Endothelial cell of umbilical vein (primary cell): ENCODE measurements around the gene SYNPR. TPM values are rescaled to one million over a fixed set of nuclear protein-coding genes. Genes with fewer than 3 reads are reported as not detected.

Experiments
- BruUV-seq: library from RNA; stranded (reverse); fragments of 400-500 nt; replicated peaks from 2 replicates; lab custom pipeline; 2021; lab: Mats Ljungman, UMichigan
- CTCF ChIA-PET: fragments of 300-600, 350-600 bp; sonication (Branson Sonifier 250); formaldehyde crosslinking; loops from one replicate; lab custom pipeline; 2021; ENCODE audit warnings: antibody characterized with exemption, inconsistent platforms; lab: Charles Lee
- POLR2A ChIA-PET: fragments of 300-600, 350-600 bp; sonication (Branson Sonifier 250); formaldehyde crosslinking; loops from one replicate; lab custom pipeline; 2021; ENCODE audit warnings: antibody characterized with exemption, inconsistent platforms; lab: Charles Lee
- DNase-seq: peaks from one replicate; pipeline ENCODE4 v3.0.0-alpha.2; 2011; ENCODE audit warnings: low read depth, low spot score
- FAIRE-seq: peaks from 2 replicates; lab custom pipeline; 2011; peaks lifted over from hg19 to GRCh38; lab: Jason Lieb, UNC
- H2AFZ ChIP-seq: 2 replicates; pipeline ENCODE4 v1.6.0; 2012; ENCODE audit warnings: low read depth, low read length, control low read depth, inconsistent platforms
- H3K27ac ChIP-seq: 2 replicates; pipeline ENCODE4 v1.5.1; 2011; ENCODE audit warnings: low read depth, mild to moderate bottlenecking, control low read depth, low read length, moderate library complexity; ENCODE audit not compliant: insufficient read depth
- H3K27me3 ChIP-seq, 2 experiments: 2 replicates each; pipeline versions ENCODE4 v1.6.0 to v1.6.1; 2011; ENCODE audit warnings: low read length in 2 of 2, mixed read lengths in 1 of 2; ENCODE audit not compliant: control insufficient read depth in 2 of 2, insufficient read depth in 2 of 2
- H3K36me3 ChIP-seq, 2 experiments: 2 replicates in 1 of 2; 3 replicates in 1 of 2; pipeline ENCODE4 v1.5.1; 2011; ENCODE audit warnings: low read length in 2 of 2, mild to moderate bottlenecking in 1 of 2, moderate library complexity in 1 of 2; ENCODE audit not compliant: control insufficient read depth in 2 of 2, insufficient read depth in 2 of 2; ENCODE audit errors: extremely low read depth in 1 of 2
- H3K4me1 ChIP-seq: 3 replicates; pipeline ENCODE4 v1.5.1; 2011; ENCODE audit warnings: mild to moderate bottlenecking, low read length; ENCODE audit not compliant: control insufficient read depth, insufficient read depth; ENCODE audit errors: extremely low read depth
- H3K4me2 ChIP-seq: 2 replicates; pipeline ENCODE4 v1.6.1; 2011; ENCODE audit warnings: low read length, control low read depth, mixed read lengths; ENCODE audit not compliant: insufficient read depth
- H3K4me3 ChIP-seq, 3 experiments: fragments of 200-600 bp in 1 of 3; sonication (generic), shearing (Covaris generic) in 1 of 3; replicated peaks in 1 of 3; 2 replicates each; pipeline ENCODE4 v1.5.1; 2011 to 2016; ENCODE audit warnings: control low read depth in 3 of 3, low read length in 3 of 3, mild to moderate bottlenecking in 2 of 3, inconsistent platforms in 1 of 3, low read depth in 1 of 3, moderate library complexity in 1 of 3; ENCODE audit not compliant: insufficient read depth in 1 of 3
- H3K79me2 ChIP-seq: 2 replicates; pipeline ENCODE4 v1.6.0; 2012; ENCODE audit warnings: low read length, inconsistent platforms; ENCODE audit not compliant: control insufficient read depth, insufficient read depth
- H3K9ac ChIP-seq: replicated peaks from 2 replicates; pipeline ENCODE3; 2011; ENCODE audit warnings: low read length, control low read depth; ENCODE audit not compliant: insufficient read depth; ENCODE audit errors: extremely low read depth
- H3K9me1 ChIP-seq: replicated peaks from 3 replicates; pipeline ENCODE4 v1.6.0; 2011; ENCODE audit warnings: mild to moderate bottlenecking, low read length; ENCODE audit not compliant: control insufficient read depth, insufficient read depth; ENCODE audit errors: extremely low read depth
- H3K9me3 ChIP-seq: replicated peaks from 2 replicates; pipeline ENCODE4 v1.5.1; 2012; ENCODE audit warnings: low read length, inconsistent platforms; ENCODE audit not compliant: control insufficient read depth, insufficient read depth
- H4K20me1 ChIP-seq: replicated peaks from 2 replicates; pipeline ENCODE3; 2011; ENCODE audit warnings: mild to moderate bottlenecking, low read length; ENCODE audit not compliant: control insufficient read depth, insufficient read depth; ENCODE audit errors: extremely low read depth
- CTCF ChIP-seq, 2 donors: IDR thresholded peaks; 1 replicate in 1 of 2; 2 replicates in 1 of 2; pipeline ENCODE4 v1.5.1; 2011; ENCODE audit warnings: low read length in 2 of 2, mild to moderate bottlenecking in 2 of 2, moderate library complexity in 2 of 2, control low read depth in 1 of 2, inconsistent platforms in 1 of 2, low read depth in 1 of 2; ENCODE audit not compliant: insufficient read depth in 1 of 2; ENCODE audit errors: extremely low read depth in 1 of 2
- EZH2 ChIP-seq: IDR thresholded peaks from 2 replicates; pipeline ENCODE4 v1.6.1; 2012; ENCODE audit warnings: borderline replicate concordance, low read depth, mild to moderate bottlenecking, moderate library complexity, low read length, inconsistent platforms; ENCODE audit not compliant: severe bottlenecking
- FOS ChIP-seq: IDR thresholded peaks from 2 replicates; pipeline ENCODE4 v1.6.1; 2011; ENCODE audit warnings: mild to moderate bottlenecking, low read length, moderate library complexity, borderline replicate concordance; ENCODE audit not compliant: insufficient read depth
- GATA2 ChIP-seq: IDR thresholded peaks from 2 replicates; pipeline ENCODE4 v1.7.0; 2011; ENCODE audit warnings: low read depth, mild to moderate bottlenecking, moderate library complexity, mixed read lengths, low read length; ENCODE audit not compliant: insufficient read length, insufficient read depth
- JUN ChIP-seq: IDR thresholded peaks from 2 replicates; pipeline ENCODE4 v1.6.1; 2011; ENCODE audit warnings: borderline replicate concordance, low read depth; ENCODE audit not compliant: insufficient read length, insufficient read depth
- MAX ChIP-seq: IDR thresholded peaks from 2 replicates; pipeline ENCODE4 v1.6.1; 2011; ENCODE audit not compliant: insufficient read depth, insufficient read length
- MYC ChIP-seq: IDR thresholded peaks from one replicate; pipeline ENCODE4 v1.6.1; 2011; ENCODE audit warnings: mild to moderate bottlenecking, low read depth, low read length
- POLR2A ChIP-seq: IDR thresholded peaks from 2 replicates; pipeline ENCODE4 v1.6.1; 2012; ENCODE audit warnings: low read depth, mild to moderate bottlenecking, control low read depth, low read length
- POLR2AphosphoS5 ChIP-seq: IDR thresholded peaks from 2 replicates; pipeline ENCODE4 v1.6.1; 2012; ENCODE audit warnings: low read depth, mild to moderate bottlenecking, control low read depth, low read length, moderate library complexity; ENCODE audit not compliant: insufficient read depth
- dilution Hi-C: fragments of 300-500 bp; cut with MboI; formaldehyde crosslinking; loops from one replicate; pipeline ENCODE4 v1.15.0; 2019; ENCODE audit warnings: low sequenced_read_pairs; ENCODE audit not compliant: extremely low pct_ligation_motif_present
- intact Hi-C: fragments of 100-400 bp; cut with micrococcal nuclease; formaldehyde crosslinking; loops from one replicate; pipeline ENCODE4 v1.10.0; 2022
- polyA plus RNA-seq, 4 experiments: library from polyadenylated mRNA; depleted of rRNA in 3 of 4; stranded (reverse) in 3 of 4; unstranded in 1 of 4; fragments of >200 nt; gene quantifications; 2 replicates each; pipeline versions ENCODE4 v1.2.1 to v1.2.3, GENCODE V29; 2011 to 2012; ENCODE audit warnings: missing spikeins in 1 of 4
- total RNA-seq: library from RNA; stranded (reverse); gene quantifications from 2 replicates; pipeline ENCODE4 v1.2.3, GENCODE V29; 2021

The SYNPR gene
- total and polyA plus RNA-seq, 2 donors (not counting 3 experiments of a cell fraction or from before 2014, with no cell fraction given) = not detected

DNA sequence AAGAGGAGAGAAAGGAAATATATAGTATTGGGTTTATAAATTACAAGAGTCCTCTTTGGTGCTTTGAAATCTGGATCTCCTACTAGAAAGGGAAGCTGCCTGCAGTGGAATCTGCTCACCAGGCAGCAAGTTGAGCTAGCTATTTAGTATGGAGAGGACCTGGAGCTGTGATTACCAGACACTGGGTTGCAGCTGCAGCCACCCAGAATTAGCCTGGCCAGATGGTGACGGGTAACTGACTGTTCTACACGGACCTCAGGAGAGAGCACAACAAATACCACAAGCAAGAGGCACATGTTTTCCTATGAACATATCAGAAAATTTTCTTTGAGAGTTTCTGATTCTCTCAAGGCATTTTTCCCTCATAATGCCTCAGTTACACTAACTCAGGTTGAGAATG lies 46.5 kb downstream of the SYNPR start:
- Histone ChIP-seq H3K4me3 (no peak overlapping the region), H3K79me2 (no peaks in the 10 kb centered on the region), H3K9me3 (no peaks in the 10 kb centered on the region), H3K36me3 (no peaks in the 10 kb centered on the region), H3K9me1 (no peaks in the 10 kb centered on the region), H3K27ac (no peak overlapping the region), H2AFZ (no peak overlapping the region), H3K9ac (no peak overlapping the region), H3K27me3 (no peaks in the 10 kb centered on the region), H3K4me2 (no peak overlapping the region), H4K20me1 (no peaks in the 10 kb centered on the region), H3K4me1 (no peaks in the 10 kb centered on the region)
- POLR2A ChIA-PET = no interaction called here
- CTCF ChIA-PET = no interaction called here
- DNase-seq = no peak
- dilution Hi-C loops (no loop called here), intact Hi-C loops (no loop called here)
- no TSS peak for BruUV-seq
- TF ChIP-seq MAX = no peak
- no peak for TF ChIP-seq POLR2AphosphoS5
- TF ChIP-seq CTCF (IDR thresholded peaks at IDR 0.05; ENCODE audit: extremely low read depth in 1 of 2, insufficient read depth in 1 of 2, low read depth in 1 of 2, low read length in 2 of 2) = no peak
- no peak for TF ChIP-seq POLR2A
- TF ChIP-seq FOS = no peak
- TF ChIP-seq JUN = no peak
- TF ChIP-seq EZH2 = no peak
- no peak for TF ChIP-seq GATA2
- no peak for TF ChIP-seq MYC
- FAIRE-seq = no peak
